ENCODE measurements around the gene CUL3.

The CUL3 gene

GRCh38 chr2:224596289-224596688 lies 11.1 kb upstream of the CUL3 start:
- Histone ChIP-seq H2BK15ac (ENCODE audit: low read depth, poor library complexity, severe bottlenecking) (no peak overlapping the region), H3K9ac (ENCODE audit: low read length) (no peak overlapping the region), H3K18ac (ENCODE audit: low read depth in 1 of 2, low read length in 2 of 2) (no peak overlapping the region), H3K4me2 (ENCODE audit: low read length, poor library complexity, severe bottlenecking) (no peak overlapping the region), H2BK12ac (ENCODE audit: low read length in 2 of 2) (no peak overlapping the region), H3K4me3 (ENCODE audit: insufficient read depth in 1 of 2, low read depth in 1 of 2, low read length in 2 of 2) (no peak overlapping the region), H3K4ac (ENCODE audit: low read depth in 1 of 2, low read length in 2 of 2) (no peak overlapping the region), H3K27ac (ENCODE audit: low read length, poor library complexity, severe bottlenecking) (no peak overlapping the region), H2BK5ac (ENCODE audit: low read depth, low read length, poor library complexity, severe bottlenecking) (no peak overlapping the region), H2AK5ac (ENCODE audit: low read length, severe bottlenecking) (no peak overlapping the region), H2BK120ac (ENCODE audit: low read depth, low read length) (no peak overlapping the region), H3K9me3 (ENCODE audit: control insufficient read depth, low read length) (no peaks in the 10 kb centered on the region), H3K36me3 (ENCODE audit: control insufficient read depth in 1 of 2, insufficient read depth in 2 of 2, low read depth in 1 of 2, low read length in 2 of 2) (no peaks in the 10 kb centered on the region), H3K27me3 (ENCODE audit: control insufficient read depth in 1 of 2, insufficient read depth in 1 of 2, low read length in 2 of 2) (no peaks in the 10 kb centered on the region), H3K23ac (ENCODE audit: low read length in 2 of 2) (no peak overlapping the region), H3K14ac (ENCODE audit: low read length in 2 of 2) (no peak overlapping the region), H4K91ac (ENCODE audit: low read length) (no peak overlapping the region), H2AFZ (ENCODE audit: low read depth, low read length) (no peak overlapping the region), H4K8ac (ENCODE audit: low read length) (no peak overlapping the region), H3K4me1 (ENCODE audit: control insufficient read depth, insufficient read depth, low read depth, low read length) (no peaks in the 10 kb centered on the region), H3K79me1 (replicated peaks; ENCODE audit: low read length, poor library complexity, severe bottlenecking) (no peaks in the 10 kb centered on the region)
- no peak for DNase-seq
- 100% methylated on average over 2 of the region's 2 CpGs for WGBS

- Histone ChIP-seq H3K23ac (ENCODE audit: low read length in 2 of 2) (no peak overlapping the region), H3K18ac (ENCODE audit: low read depth in 1 of 2, low read length in 2 of 2) (no peak overlapping the region), H2BK15ac (ENCODE audit: low read depth, poor library complexity, severe bottlenecking) (no peak overlapping the region), H3K4me1 (ENCODE audit: control insufficient read depth, insufficient read depth, low read depth, low read length) (no peaks in the 10 kb centered on the region), H4K8ac (ENCODE audit: low read length) (no peak overlapping the region), H3K9ac (ENCODE audit: low read length) (no peak overlapping the region), H2AK5ac (ENCODE audit: low read length, severe bottlenecking) (no peak overlapping the region), H3K9me3 (ENCODE audit: control insufficient read depth, low read length) (no peaks in the 10 kb centered on the region), H2BK120ac (ENCODE audit: low read depth, low read length) (no peak overlapping the region), H2AFZ (ENCODE audit: low read depth, low read length) (no peak overlapping the region), H3K79me1 (replicated peaks; ENCODE audit: low read length, poor library complexity, severe bottlenecking) (no peaks in the 10 kb centered on the region), H2BK12ac (ENCODE audit: low read length in 2 of 2) (no peak overlapping the region), H3K27ac (ENCODE audit: low read length, poor library complexity, severe bottlenecking) (no peak overlapping the region), H3K4ac (ENCODE audit: low read depth in 1 of 2, low read length in 2 of 2) (no peak overlapping the region), H3K14ac (ENCODE audit: low read length in 2 of 2) (no peak overlapping the region), H3K27me3 (ENCODE audit: control insufficient read depth in 1 of 2, insufficient read depth in 1 of 2, low read length in 2 of 2) (no peaks in the 10 kb centered on the region), H3K36me3 (ENCODE audit: control insufficient read depth in 1 of 2, insufficient read depth in 2 of 2, low read depth in 1 of 2, low read length in 2 of 2) (no peaks in the 10 kb centered on the region), H2BK5ac (ENCODE audit: low read depth, low read length, poor library complexity, severe bottlenecking) (no peak overlapping the region), H4K91ac (ENCODE audit: low read length) (no peak overlapping the region), H3K4me3 (ENCODE audit: insufficient read depth in 1 of 2, low read depth in 1 of 2, low read length in 2 of 2) (no peak overlapping the region), H3K4me2 (ENCODE audit: low read length, poor library complexity, severe bottlenecking) (no peak overlapping the region)
- WGBS, result 93% methylated on average over 4 of the region's 4 CpGs
- DNase-seq, result no peak
These were observed 10.4 kb upstream of the CUL3 start for GRCh38 chr2:224595518-224595917.

- Histone ChIP-seq H3K9me3 (ENCODE audit: control insufficient read depth, low read length) (no peaks in the 10 kb centered on the region), H3K9ac (ENCODE audit: low read length) (no peak overlapping the region), H3K36me3 (ENCODE audit: control insufficient read depth in 1 of 2, insufficient read depth in 2 of 2, low read depth in 1 of 2, low read length in 2 of 2) (no peaks in the 10 kb centered on the region), H3K23ac (ENCODE audit: low read length in 2 of 2) (no peak overlapping the region), H2AFZ (ENCODE audit: low read depth, low read length) (no peak overlapping the region), H3K4ac (ENCODE audit: low read depth in 1 of 2, low read length in 2 of 2) (no peak overlapping the region), H3K4me1 (ENCODE audit: control insufficient read depth, insufficient read depth, low read depth, low read length) (no peaks in the 10 kb centered on the region), H3K4me2 (ENCODE audit: low read length, poor library complexity, severe bottlenecking) (no peak overlapping the region), H3K27ac (ENCODE audit: low read length, poor library complexity, severe bottlenecking) (no peak overlapping the region), H4K8ac (ENCODE audit: low read length) (no peak overlapping the region), H3K27me3 (ENCODE audit: control insufficient read depth in 1 of 2, insufficient read depth in 1 of 2, low read length in 2 of 2) (no peaks in the 10 kb centered on the region), H4K91ac (ENCODE audit: low read length) (no peak overlapping the region), H3K14ac (ENCODE audit: low read length in 2 of 2) (no peak overlapping the region), H2BK120ac (ENCODE audit: low read depth, low read length) (no peak overlapping the region), H3K18ac (ENCODE audit: low read depth in 1 of 2, low read length in 2 of 2) (no peak overlapping the region), H3K79me1 (replicated peaks; ENCODE audit: low read length, poor library complexity, severe bottlenecking) (no peaks in the 10 kb centered on the region), H2BK5ac (ENCODE audit: low read depth, low read length, poor library complexity, severe bottlenecking) (no peak overlapping the region), H3K4me3 (ENCODE audit: insufficient read depth in 1 of 2, low read depth in 1 of 2, low read length in 2 of 2) (no peak overlapping the region), H2BK12ac (ENCODE audit: low read length in 2 of 2) (no peak overlapping the region), H2AK5ac (ENCODE audit: low read length, severe bottlenecking) (no peak overlapping the region), H2BK15ac (ENCODE audit: low read depth, poor library complexity, severe bottlenecking) (no peak overlapping the region)
- WGBS, result 61% methylated on average over 4 of the region's 5 CpGs
- no peak for DNase-seq
These were observed 9.7 kb upstream of the CUL3 start for GRCh38 chr2:224594840-224595239.

- H3K14ac ChIP-seq (ENCODE audit: low read length in 2 of 2), result no peak overlapping the region
- DNase-seq, result no peak
- H2BK5ac ChIP-seq (ENCODE audit: low read depth, low read length, poor library complexity, severe bottlenecking), result no peak overlapping the region
- H4K91ac ChIP-seq (ENCODE audit: low read length), result no peak overlapping the region
- H2BK120ac ChIP-seq (ENCODE audit: low read depth, low read length), result no peak overlapping the region
- no peaks in the 10 kb centered on the region for H3K27me3 ChIP-seq (ENCODE audit: control insufficient read depth in 1 of 2, insufficient read depth in 1 of 2, low read length in 2 of 2)
- H2AFZ ChIP-seq (ENCODE audit: low read depth, low read length), result no peak overlapping the region
- no peak overlapping the region for H2BK15ac ChIP-seq (ENCODE audit: low read depth, poor library complexity, severe bottlenecking)
- 65% methylated on average over 2 of the region's 2 CpGs for whole genome bisulfite sequencing
- no peak overlapping the region for H3K27ac ChIP-seq (ENCODE audit: low read length, poor library complexity, severe bottlenecking)
- H3K4me2 ChIP-seq (ENCODE audit: low read length, poor library complexity, severe bottlenecking), result no peak overlapping the region
- no peak overlapping the region for H4K8ac ChIP-seq (ENCODE audit: low read length)
- no peaks in the 10 kb centered on the region for H3K79me1 ChIP-seq (replicated peaks; ENCODE audit: low read length, poor library complexity, severe bottlenecking)
- no peaks in the 10 kb centered on the region for H3K9me3 ChIP-seq (ENCODE audit: control insufficient read depth, low read length)
- no peak overlapping the region for H3K4ac ChIP-seq (ENCODE audit: low read depth in 1 of 2, low read length in 2 of 2)
- H3K9ac ChIP-seq (ENCODE audit: low read length), result no peak overlapping the region
- H3K23ac ChIP-seq (ENCODE audit: low read length in 2 of 2), result no peak overlapping the region
- H3K4me3 ChIP-seq (ENCODE audit: insufficient read depth in 1 of 2, low read depth in 1 of 2, low read length in 2 of 2), result no peak overlapping the region
- H3K18ac ChIP-seq (ENCODE audit: low read depth in 1 of 2, low read length in 2 of 2), result no peak overlapping the region
- H3K36me3 ChIP-seq (ENCODE audit: control insufficient read depth in 1 of 2, insufficient read depth in 2 of 2, low read depth in 1 of 2, low read length in 2 of 2), result no peaks in the 10 kb centered on the region
- H2BK12ac ChIP-seq (ENCODE audit: low read length in 2 of 2), result no peak overlapping the region
- H2AK5ac ChIP-seq (ENCODE audit: low read length, severe bottlenecking), result no peak overlapping the region
- H3K4me1 ChIP-seq (ENCODE audit: control insufficient read depth, insufficient read depth, low read depth, low read length), result no peaks in the 10 kb centered on the region
These were observed 6.1 kb upstream of the CUL3 start for GRCh38 chr2:224591220-224591619.

Data from mesenchymal stem cell (in vitro differentiated cells and primary cell).